ENCODE results near the gene ZFX.

Gene ZFX

DNA sequence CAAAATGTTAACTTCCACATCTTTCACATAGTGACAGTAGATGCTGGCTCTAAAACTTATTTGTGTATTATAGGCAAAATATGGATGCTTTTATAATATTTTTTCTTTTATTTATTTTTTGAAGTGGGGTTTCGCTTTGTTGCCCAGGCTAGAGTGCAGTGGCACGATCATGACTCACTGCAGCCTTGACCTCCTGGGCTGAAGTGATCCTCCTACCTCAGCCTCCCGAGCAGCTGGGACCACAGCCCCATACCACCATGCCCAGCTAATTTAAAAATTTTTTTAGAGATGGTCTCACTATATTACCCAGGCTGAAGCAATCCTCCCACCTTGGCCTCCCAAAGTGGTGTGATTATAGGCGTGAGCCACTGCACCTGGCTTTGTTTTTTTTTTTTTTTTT is 48.6 kb downstream of the ZFX start:
- Mint-ChIP-seq H3K27me3 (ENCODE audit: low read depth, poor library complexity) (no peaks in the 10 kb centered on the region), H3K27ac (no peak overlapping the region), H3K4me3 (no peak overlapping the region), H3K9me3 (no peaks in the 10 kb centered on the region), H3K36me3 (ENCODE audit: low read depth) (peaks cover 68% of the 10 kb centered on the region), H3K4me1 (peaks cover 19% of the 10 kb centered on the region)
- TF ChIP-seq, protein P1, sequence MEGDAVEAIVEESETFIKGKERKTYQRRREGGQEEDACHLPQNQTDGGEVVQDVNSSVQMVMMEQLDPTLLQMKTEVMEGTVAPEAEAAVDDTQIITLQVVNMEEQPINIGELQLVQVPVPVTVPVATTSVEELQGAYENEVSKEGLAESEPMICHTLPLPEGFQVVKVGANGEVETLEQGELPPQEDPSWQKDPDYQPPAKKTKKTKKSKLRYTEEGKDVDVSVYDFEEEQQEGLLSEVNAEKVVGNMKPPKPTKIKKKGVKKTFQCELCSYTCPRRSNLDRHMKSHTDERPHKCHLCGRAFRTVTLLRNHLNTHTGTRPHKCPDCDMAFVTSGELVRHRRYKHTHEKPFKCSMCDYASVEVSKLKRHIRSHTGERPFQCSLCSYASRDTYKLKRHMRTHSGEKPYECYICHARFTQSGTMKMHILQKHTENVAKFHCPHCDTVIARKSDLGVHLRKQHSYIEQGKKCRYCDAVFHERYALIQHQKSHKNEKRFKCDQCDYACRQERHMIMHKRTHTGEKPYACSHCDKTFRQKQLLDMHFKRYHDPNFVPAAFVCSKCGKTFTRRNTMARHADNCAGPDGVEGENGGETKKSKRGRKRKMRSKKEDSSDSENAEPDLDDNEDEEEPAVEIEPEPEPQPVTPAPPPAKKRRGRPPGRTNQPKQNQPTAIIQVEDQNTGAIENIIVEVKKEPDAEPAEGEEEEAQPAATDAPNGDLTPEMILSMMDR (IDR thresholded peaks at IDR 0.05), result no peak
- DNase-seq, result no peak

DNA sequence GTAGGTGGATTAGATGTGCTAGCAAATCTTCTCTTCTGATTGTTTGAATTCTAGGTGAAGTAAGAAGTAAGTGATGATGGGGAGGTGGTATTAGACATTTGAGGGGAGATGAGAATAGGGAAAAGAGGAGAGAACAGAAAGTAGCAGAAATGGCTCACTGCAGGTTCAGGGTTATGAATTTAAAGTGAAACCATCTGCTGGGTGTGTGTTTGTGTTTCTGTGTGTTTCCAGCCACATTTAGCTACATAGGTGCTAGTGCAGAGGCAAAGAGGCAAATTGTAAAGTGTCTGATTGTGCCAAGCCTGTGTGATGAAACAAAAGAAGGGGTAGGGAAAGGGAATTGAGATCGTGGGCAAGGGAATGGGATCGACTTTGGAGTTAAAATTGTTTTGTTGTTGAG is 50.6 kb downstream of the ZFX start:
- Mint-ChIP-seq H3K4me1 (peaks cover 13% of the 10 kb centered on the region), H3K4me3 (no peak overlapping the region)

DNA sequence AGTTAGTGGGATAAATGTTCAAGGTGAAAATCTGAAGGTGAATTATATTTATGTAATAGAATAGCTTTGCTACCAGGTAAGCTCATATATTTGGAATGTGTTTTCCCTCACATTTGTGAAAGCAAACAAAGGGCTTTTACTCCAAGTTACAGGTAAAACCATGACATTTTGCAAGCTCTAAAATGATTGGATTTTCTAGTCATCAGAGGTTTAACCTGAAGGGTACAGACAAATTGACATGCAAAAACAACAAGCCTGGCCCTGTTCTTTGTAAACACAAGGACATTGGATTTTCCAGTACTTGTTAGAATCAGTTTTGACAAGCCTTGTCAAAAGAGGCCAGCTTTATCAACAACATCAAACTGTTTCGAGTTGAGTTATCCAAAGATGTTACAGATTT is 51.7 kb downstream of the ZFX start:
- TF ChIP-seq, protein P1 (IDR thresholded peaks at IDR 0.05), result no peak
- Mint-ChIP-seq H3K4me3 (no peak overlapping the region), H3K27ac (no peak overlapping the region), H3K36me3 (ENCODE audit: low read depth) (peaks cover 55% of the 10 kb centered on the region), H3K27me3 (ENCODE audit: low read depth, poor library complexity) (no peaks in the 10 kb centered on the region), H3K4me1 (peaks cover 13% of the 10 kb centered on the region), H3K9me3 (no peaks in the 10 kb centered on the region)
- DNase-seq, result no peak

More for the DNA sequence above, 50.6 kb downstream of the ZFX start:
- H3K36me3 Mint-ChIP-seq (ENCODE audit: low read depth), result peaks cover 66% of the 10 kb centered on the region
- TF ChIP-seq, protein P1 (IDR thresholded peaks at IDR 0.05), result no peak
- no peaks in the 10 kb centered on the region for H3K27me3 Mint-ChIP-seq (ENCODE audit: low read depth, poor library complexity)
- H3K9me3 Mint-ChIP-seq, result no peaks in the 10 kb centered on the region
- DNase-seq, result no peak
- peak overlapping the region; percentile 14 for H3K27ac Mint-ChIP-seq

DNA sequence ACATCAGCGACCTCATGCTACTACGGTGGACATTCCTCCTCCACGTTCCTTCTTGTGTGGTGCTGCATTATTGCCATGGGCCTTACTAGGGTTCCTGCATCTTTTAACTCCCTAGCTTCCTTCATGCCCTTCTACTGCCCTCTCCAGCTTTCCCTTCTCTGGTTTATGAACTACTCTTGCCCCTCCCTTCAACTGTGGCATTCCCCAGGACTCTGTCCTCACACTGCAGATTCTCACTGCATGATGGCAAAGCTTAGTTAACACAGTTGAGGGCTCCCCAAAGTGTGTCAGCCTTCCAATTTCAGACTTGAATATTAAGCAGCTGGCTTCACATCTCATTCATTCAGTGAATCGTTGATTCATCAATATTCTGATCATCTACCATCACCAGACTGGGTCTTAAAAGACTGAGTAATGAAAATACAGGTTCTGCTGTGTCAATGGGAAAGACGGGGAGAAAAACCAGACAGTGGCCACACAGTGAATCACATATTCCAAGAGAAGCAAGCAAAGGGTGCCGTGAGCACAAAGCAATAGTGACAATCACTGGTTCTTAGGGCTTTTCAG is 53.0 kb downstream of the ZFX start:
- TF ChIP-seq, protein P1 (IDR thresholded peaks at IDR 0.05), result no peak
- Mint-ChIP-seq H3K4me3 (no peak overlapping the region), H3K9me3 (no peaks in the 10 kb centered on the region), H3K27ac (peak overlapping the region; percentile 3), H3K27me3 (ENCODE audit: low read depth, poor library complexity) (no peaks in the 10 kb centered on the region), H3K4me1 (peaks cover 13% of the 10 kb centered on the region), H3K36me3 (ENCODE audit: low read depth) (peaks cover 45% of the 10 kb centered on the region)
- no peak for DNase-seq

DNA sequence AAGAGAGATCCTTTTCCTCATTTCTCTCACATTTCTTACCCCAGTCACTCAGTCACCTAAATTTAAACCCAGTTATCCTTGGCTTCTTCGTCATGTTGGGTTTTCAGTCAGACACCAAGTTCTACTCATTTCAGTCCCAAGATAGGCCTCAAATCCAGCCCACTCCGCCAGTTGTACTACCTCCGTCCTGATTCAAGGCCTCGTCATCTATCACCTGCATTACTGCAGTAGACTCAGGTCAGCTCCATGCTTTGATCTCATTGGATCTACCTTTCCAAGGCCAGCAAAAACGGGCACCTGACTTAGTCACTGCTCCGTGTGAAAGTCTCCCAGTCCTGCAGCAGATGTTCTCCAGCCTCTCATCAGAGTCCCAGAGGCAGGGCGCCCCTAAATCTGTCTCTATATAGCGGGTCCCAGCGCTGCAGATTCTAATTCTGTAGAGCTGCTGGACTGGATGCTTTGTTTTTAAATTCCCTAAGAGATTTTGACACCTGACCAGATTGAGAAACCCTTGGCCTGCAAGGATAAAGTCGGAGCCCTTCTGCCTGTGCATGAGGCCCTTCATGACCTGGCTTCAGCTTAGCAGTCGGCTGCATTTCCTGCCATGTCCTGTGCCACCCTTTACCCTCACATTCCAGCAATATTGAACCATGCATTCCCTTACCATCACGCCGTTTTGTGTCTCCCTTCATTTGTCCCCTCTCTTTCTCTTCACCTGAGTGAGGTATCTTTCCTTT is 53.7 kb downstream of the ZFX start:
- peaks cover 51% of the 10 kb centered on the region for H3K36me3 Mint-ChIP-seq (ENCODE audit: low read depth)
- H3K4me1 Mint-ChIP-seq, result peaks cover 13% of the 10 kb centered on the region
- TF ChIP-seq, protein P1 (IDR thresholded peaks at IDR 0.05), result no peak
- H3K4me3 Mint-ChIP-seq, result no peak overlapping the region
- DNase-seq, result no peak
- no peaks in the 10 kb centered on the region for H3K9me3 Mint-ChIP-seq
- no peaks in the 10 kb centered on the region for H3K27me3 Mint-ChIP-seq (ENCODE audit: low read depth, poor library complexity)
- H3K27ac Mint-ChIP-seq, result peak overlapping the region; percentile 32

DNA sequence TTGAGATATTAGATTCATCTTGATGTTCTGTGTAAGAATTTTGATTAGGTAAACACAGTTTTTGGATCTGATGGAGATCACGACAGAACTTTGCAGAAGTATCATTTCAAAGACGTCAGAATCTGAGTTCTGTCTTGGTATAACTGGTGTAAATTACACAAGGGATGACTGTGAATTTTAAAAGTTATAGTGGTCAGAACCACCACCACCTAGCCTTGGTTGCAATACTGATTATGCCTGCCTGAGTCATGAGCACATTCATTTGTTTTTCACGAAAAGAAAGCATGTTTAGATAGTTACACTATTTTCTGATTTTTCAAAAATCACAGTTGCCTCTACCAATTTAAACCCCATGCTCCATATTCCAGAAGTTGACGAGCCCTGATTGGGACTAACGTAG is 54.8 kb downstream of the ZFX start:
- Mint-ChIP-seq H3K9me3 (no peaks in the 10 kb centered on the region), H3K27ac (no peak overlapping the region), H3K4me3 (no peak overlapping the region), H3K36me3 (ENCODE audit: low read depth) (peaks cover 44% of the 10 kb centered on the region), H3K4me1 (peaks cover 7% of the 10 kb centered on the region), H3K27me3 (ENCODE audit: low read depth, poor library complexity) (no peaks in the 10 kb centered on the region)
- DNase-seq, result no peak
- TF ChIP-seq, protein P1 (IDR thresholded peaks at IDR 0.05), result no peak
